ENCODE data around the gene CARS2.

DNA sequence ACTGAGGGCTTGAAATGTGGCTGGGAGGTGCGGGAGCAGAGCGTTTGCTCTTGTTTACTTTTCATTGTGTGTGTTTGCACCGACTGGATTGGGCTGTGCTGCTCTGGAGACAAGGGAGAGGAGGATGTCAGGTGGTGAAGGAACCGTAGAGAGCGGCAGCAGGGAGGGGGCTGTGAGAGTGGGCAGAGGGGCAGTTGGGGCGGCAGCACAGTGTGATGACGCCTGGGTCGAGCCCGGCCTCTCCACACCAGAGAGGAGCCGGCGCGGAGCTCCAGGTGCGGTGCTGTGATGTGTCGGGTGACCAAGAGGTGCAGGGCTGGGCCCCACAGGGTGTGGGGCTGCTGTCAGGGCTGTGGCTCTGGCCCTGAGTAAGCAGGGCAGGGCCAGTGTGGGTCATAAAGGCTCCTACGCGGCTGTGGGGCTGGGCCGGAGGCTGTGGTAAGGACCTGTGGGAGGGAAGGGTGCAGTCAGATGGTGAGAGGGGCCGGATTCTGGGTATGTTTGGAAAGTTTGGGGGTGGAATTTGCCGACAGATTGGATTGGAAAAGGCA is 80.1 kb downstream of the CARS2 start:
- TF ChIP-seq, protein P1, sequence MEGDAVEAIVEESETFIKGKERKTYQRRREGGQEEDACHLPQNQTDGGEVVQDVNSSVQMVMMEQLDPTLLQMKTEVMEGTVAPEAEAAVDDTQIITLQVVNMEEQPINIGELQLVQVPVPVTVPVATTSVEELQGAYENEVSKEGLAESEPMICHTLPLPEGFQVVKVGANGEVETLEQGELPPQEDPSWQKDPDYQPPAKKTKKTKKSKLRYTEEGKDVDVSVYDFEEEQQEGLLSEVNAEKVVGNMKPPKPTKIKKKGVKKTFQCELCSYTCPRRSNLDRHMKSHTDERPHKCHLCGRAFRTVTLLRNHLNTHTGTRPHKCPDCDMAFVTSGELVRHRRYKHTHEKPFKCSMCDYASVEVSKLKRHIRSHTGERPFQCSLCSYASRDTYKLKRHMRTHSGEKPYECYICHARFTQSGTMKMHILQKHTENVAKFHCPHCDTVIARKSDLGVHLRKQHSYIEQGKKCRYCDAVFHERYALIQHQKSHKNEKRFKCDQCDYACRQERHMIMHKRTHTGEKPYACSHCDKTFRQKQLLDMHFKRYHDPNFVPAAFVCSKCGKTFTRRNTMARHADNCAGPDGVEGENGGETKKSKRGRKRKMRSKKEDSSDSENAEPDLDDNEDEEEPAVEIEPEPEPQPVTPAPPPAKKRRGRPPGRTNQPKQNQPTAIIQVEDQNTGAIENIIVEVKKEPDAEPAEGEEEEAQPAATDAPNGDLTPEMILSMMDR (conservative IDR thresholded peaks at IDR 0.05): no peak
- TF ChIP-seq ZFX (IDR thresholded peaks at IDR 0.05): no peak

Data from C4-2B (cell line).